ENCODE measurements around the gene LRRC8B.

The LRRC8B gene

DNA sequence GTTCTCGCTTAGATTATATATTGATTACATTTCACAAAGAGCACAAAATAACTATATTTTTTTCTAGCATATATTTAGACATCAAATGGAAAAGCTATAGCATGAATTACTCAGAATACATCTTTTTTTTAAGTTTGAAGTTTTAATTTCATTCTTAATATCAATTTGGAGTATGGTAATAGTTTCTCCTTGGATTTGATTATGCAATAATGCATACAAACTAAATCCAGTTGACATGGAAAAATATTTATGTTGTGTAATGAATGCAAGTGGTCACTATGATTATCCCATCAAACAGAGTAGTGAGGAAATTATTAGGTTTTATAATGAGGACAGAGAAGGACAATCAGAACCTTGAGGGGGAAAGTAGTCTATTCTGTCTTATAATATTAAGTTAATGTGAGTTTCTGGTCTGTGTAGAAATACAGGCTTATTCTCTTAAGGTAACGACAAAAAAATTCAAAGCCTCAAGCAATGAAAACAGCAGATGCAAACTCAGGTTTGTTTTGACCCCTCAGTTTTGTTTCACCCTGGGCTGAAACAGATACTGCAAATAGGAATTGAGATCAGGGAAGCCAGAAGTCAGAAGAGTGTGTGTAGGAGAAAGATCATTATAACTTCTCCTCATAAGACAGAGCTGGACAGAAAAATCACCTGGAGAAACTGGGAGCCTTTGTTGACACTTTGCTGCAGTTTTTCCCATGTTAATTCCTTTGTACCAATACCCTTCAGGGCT lies 23.7 kb downstream of the LRRC8B start:
- DNase-seq, result no peak

- no peak for DNase-seq
Observed at GRCh38 chr1:89550995-89551394, 26.4 kb downstream of the LRRC8B start.

GRCh38 chr1:89552471-89553081 lies 27.9 kb downstream of the LRRC8B start:
- peak; percentile 67 for DNase-seq

- peak; percentile 92 for DNase-seq
Observed at GRCh38 chr1:89553157-89553556, 28.5 kb downstream of the LRRC8B start.

GRCh38 chr1:89555550-89555949 lies 30.9 kb downstream of the LRRC8B start:
- DNase-seq, result no peak

GRCh38 chr1:89556726-89557444 lies 32.3 kb downstream of the LRRC8B start:
- DNase-seq, result no peak

GRCh38 chr1:89557445-89557825 lies 32.8 kb downstream of the LRRC8B start:
- no peak for DNase-seq

- DNase-seq, result no peak
Observed at GRCh38 chr1:89557956-89558355, 33.3 kb downstream of the LRRC8B start.

- peak; percentile 19 for DNase-seq
Observed at GRCh38 chr1:89563957-89564604, 39.5 kb downstream of the LRRC8B start.

DNA sequence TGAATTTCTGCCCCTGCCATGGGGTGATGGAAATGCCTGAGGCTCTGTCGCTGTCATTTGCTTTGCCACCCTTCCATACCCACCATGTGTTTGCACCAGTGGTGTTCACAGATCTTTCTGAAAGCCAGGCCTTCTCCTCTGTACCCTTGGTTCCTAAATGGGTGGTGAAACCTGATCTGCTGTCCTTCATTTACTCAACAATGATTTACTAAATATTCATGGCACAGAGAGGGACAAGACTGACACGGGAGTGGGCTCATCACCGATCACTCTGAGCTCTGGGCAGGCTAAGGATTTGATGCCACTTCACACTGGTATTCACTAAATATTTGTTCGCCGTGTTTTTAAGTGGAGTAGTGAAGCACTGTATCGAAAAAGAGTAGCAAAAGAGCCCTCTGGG lies 40.9 kb downstream of the LRRC8B start:
- no peak for DNase-seq

DNA sequence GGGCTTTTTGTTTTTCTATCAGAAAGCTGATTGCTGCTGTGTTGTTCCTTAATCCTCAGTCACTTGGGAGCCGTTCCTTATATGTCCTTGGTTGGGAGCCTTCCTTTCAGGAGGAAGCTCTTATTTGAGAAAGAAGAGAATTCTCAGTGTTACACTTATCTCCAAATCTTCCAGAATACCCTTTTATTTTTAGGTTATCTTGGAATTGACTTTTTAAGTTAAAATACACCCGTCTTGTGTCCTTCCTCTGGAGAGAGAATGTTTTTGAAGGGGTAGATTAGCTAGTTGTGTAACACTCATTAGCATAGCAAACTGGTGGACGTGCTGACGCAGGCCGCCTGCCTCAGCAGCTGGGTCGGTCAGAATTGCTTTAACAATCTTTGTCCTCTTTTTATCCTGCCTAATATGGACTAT lies 42.1 kb downstream of the LRRC8B start:
- no peak for DNase-seq

- no peak for DNase-seq
Observed at GRCh38 chr1:89567797-89568196, 43.2 kb downstream of the LRRC8B start.

GRCh38 chr1:89573410-89573809 lies 48.8 kb downstream of the LRRC8B start:
- DNase-seq, result no peak

DNA sequence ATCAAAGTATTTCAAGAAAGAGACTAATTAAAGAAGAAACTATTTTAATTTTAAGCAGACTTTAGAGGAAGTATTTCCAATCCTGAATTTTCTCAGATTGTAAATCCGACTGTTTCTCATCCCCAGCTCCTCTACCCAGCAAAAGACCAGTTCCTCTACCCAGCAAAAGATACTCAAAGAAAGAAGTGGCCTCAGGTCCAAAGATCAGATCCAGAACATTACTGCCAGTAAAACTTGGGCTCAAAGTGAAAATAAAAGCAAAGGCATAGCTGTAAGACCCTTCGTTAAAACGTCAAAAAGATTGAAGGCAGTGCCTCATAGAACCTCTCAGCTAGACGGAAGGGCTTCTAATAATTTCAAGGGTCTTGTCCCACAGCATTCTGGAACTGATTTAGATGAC lies 50.0 kb downstream of the LRRC8B start:
- no peak for DNase-seq

- DNase-seq, result no peak
Observed at GRCh38 chr1:89575207-89575606, 50.6 kb downstream of the LRRC8B start.

GRCh38 chr1:89576013-89576412 lies 51.4 kb downstream of the LRRC8B start:
- DNase-seq, result peak; percentile 29

GRCh38 chr1:89578151-89578550 lies 53.5 kb downstream of the LRRC8B start:
- no peak for DNase-seq

DNA sequence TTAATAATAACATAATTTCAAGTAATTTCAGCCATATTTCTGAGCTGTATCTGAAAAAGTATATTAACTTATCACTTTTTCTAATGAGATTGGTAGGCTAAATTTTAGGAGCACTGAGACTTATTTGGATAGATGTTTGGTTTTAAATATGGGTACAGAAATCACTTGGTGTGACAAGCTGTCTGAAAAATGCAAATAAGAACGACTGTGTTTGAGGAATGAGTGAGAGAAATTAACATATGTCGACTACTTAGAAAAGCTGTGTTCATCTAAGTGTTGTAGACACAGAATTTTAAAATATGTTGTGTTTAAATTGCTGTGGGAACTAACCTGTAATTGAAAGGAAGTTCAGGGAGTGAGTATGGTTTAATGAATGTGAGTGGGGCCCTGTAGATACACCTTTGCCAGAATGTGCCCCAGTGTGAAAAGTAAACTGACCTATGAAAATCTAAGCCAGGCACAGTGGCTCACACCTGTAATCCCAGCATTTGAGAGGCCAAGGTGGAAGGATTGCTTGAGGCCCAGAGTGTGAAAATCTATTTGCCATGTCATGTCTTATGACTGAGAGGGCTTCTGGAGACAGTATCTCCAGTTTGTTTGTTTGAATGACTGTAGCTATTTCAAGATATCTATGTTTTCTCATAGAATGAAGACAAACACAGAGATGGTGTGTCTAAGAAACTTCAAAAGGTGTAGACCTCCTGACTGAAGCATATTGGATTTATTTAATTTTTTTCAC lies 54.5 kb downstream of the LRRC8B start:
- no peak for DNase-seq

DNA sequence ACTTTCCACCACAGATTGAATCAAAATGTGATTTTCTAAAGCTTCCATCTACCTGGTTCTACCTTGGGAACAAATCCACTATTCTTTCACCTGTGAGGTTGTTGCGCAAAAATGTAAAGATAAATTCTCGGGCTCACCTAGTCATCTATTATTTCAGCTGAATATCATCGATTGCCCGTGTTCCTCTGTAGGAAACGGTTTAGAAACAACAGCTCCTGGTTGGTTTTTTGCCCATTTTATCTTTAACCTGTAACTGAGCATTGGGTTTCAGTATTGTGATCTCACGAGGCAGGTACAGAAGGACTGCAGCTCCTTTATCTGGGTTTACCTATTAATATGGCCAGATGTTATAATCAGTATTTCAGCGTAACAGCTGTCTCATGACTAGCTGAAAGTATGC lies 55.4 kb downstream of the LRRC8B start:
- DNase-seq, result no peak

DNA sequence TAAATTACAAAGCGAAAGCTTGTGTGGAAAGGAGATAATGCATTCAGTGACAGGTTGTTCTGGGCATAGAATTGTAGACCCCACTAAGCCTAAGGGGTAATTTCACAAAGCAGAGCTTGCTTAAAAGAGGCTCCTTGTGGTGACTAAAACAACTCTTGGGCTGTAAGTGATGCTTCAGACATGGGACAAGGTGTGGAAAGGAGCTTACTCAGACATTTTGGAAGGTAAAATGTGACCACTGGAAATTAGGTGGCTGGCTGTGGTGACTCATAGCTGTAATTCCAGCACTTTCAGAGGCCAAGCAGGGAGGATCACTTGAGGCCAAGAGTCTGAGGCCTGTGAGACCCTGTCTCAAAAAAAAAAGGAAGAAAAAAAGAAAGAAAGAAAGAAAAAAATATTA lies 57.2 kb downstream of the LRRC8B start:
- no peak for DNase-seq

DNA sequence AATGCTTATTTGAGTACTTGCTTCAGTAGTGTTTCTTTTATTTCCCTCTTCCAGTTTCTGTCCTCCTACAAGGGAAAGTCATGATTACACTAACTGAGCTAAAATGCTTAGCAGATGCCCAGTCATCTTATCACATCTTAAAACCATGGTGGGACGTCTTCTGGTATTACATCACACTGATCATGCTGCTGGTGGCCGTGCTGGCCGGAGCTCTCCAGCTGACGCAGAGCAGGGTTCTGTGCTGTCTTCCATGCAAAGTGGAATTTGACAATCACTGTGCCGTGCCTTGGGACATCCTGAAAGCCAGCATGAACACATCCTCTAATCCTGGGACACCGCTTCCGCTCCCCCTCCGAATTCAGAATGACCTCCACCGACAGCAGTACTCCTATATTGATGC lies 57.9 kb downstream of the LRRC8B start:
- no peak for DNase-seq

- DNase-seq, result no peak
Observed at GRCh38 chr1:89584211-89584610, 59.6 kb downstream of the LRRC8B start.

GRCh38 chr1:89584781-89585180 lies 60.2 kb downstream of the LRRC8B start:
- no peak for DNase-seq
